ENCODE measurements around the gene CCNI2. TPM values are rescaled to one million over a fixed set of nuclear protein-coding genes. Genes with fewer than 3 reads are reported as not detected.
"Not testable (repeated sequence)": the region's sequence is repeated elsewhere in the genome, so short reads cannot be mapped to it uniquely, and the experiment has no call there.

CCNI2 gene
- total RNA-seq, 1 experiment from 2014 or later = not detected

- no peak for DNase-seq (ENCODE audit: low read depth)
Observed at GRCh38 chr5:132780577-132780976, 33.4 kb downstream of the CCNI2 start.

GRCh38 chr5:132781029-132781428 is 33.8 kb downstream of the CCNI2 start:
- DNase-seq (ENCODE audit: low read depth) = no peak

GRCh38 chr5:132782101-132782500 is 34.9 kb downstream of the CCNI2 start:
- DNase-seq (ENCODE audit: low read depth) = peak; percentile 29

- no peak for DNase-seq (ENCODE audit: low read depth)
Observed at GRCh38 chr5:132785365-132785764, 38.1 kb downstream of the CCNI2 start.

- DNase-seq (ENCODE audit: low read depth) = no peak
Observed at GRCh38 chr5:132785864-132786263, 38.6 kb downstream of the CCNI2 start.

GRCh38 chr5:132787076-132787475 is 39.9 kb downstream of the CCNI2 start:
- peak; percentile 52 for DNase-seq (ENCODE audit: low read depth)

- DNase-seq (ENCODE audit: low read depth) = no peak
Observed at GRCh38 chr5:132788508-132788907, 41.3 kb downstream of the CCNI2 start.

- DNase-seq (ENCODE audit: low read depth) = no peak
Observed at GRCh38 chr5:132788990-132789886, 42.0 kb downstream of the CCNI2 start.

GRCh38 chr5:132790201-132790865 is 43.1 kb downstream of the CCNI2 start:
- DNase-seq (ENCODE audit: low read depth) = no peak

- no peak for DNase-seq (ENCODE audit: low read depth)
Observed at GRCh38 chr5:132791026-132791425, 43.8 kb downstream of the CCNI2 start.

GRCh38 chr5:132797651-132798050 is 50.4 kb downstream of the CCNI2 start:
- no peak for DNase-seq (ENCODE audit: low read depth)

GRCh38 chr5:132799392-132799791 is 52.2 kb downstream of the CCNI2 start:
- no peak for DNase-seq (ENCODE audit: low read depth)

- DNase-seq (ENCODE audit: low read depth) = no peak
Observed at GRCh38 chr5:132800545-132800944, 53.3 kb downstream of the CCNI2 start.

GRCh38 chr5:132802044-132802684 is 54.9 kb downstream of the CCNI2 start:
- no peak for DNase-seq (ENCODE audit: low read depth)

- DNase-seq (ENCODE audit: low read depth) = not testable (repeated sequence)
Observed at GRCh38 chr5:132802685-132803066, 55.5 kb downstream of the CCNI2 start.

Other genes starting within 250 kb of the CCNI2 start
- not detected in 2 replicates for gene IL5, start 203.9 kb upstream of the CCNI2 start, total RNA-seq (2014; rRNA removed)
- 21.9 and 27.0 TPM in 2 replicates for gene RAD50, start 190.4 kb upstream of the CCNI2 start, total RNA-seq (2014; rRNA removed)
- not detected in 2 replicates for gene IL13, start 89.3 kb upstream of the CCNI2 start, total RNA-seq (2014; rRNA removed)
- not detected in 2 replicates for gene IL4, start 73.4 kb upstream of the CCNI2 start, total RNA-seq (2014; rRNA removed)
- gene KIF3A, start 9.9 kb upstream of the CCNI2 start, total RNA-seq (2014; rRNA removed) = 4.8 and 7.2 TPM in 2 replicates
- 21.3 and 26.2 TPM in 2 replicates for gene SEPTIN8, start 29.8 kb downstream of the CCNI2 start, total RNA-seq (2014; rRNA removed)
- not detected in 2 replicates for gene SOWAHA, start 65.9 kb downstream of the CCNI2 start, total RNA-seq (2014; rRNA removed)
- gene SHROOM1, start 83.2 kb downstream of the CCNI2 start, total RNA-seq (2014; rRNA removed) = 13.3 and 13.4 TPM in 2 replicates
- gene GDF9, start 119.0 kb downstream of the CCNI2 start, total RNA-seq (2014; rRNA removed) = 0.32 TPM in 1 of 2 replicates, not detected in the other
- 125 and 144 TPM in 2 replicates for gene UQCRQ, start 119.2 kb downstream of the CCNI2 start, total RNA-seq (2014; rRNA removed)
- gene LEAP2, start 126.2 kb downstream of the CCNI2 start, total RNA-seq (2014; rRNA removed) = 0.17 and 0.77 TPM in 2 replicates
- 47.4 and 59.1 TPM in 2 replicates for gene AFF4, start 216.2 kb downstream of the CCNI2 start, total RNA-seq (2014; rRNA removed)

All from LHCN-M2 (cell line).